HG03196 (cell line): ENCODE data around the gene DNAH5.

Experiments used
- ATAC-seq: cut with Tn5 transposase; IDR thresholded peaks from one replicate; pipeline ENCODE4 v1.9.1; 2021; ENCODE audit not compliant: unreplicated experiment

DNAH5 gene

DNA sequence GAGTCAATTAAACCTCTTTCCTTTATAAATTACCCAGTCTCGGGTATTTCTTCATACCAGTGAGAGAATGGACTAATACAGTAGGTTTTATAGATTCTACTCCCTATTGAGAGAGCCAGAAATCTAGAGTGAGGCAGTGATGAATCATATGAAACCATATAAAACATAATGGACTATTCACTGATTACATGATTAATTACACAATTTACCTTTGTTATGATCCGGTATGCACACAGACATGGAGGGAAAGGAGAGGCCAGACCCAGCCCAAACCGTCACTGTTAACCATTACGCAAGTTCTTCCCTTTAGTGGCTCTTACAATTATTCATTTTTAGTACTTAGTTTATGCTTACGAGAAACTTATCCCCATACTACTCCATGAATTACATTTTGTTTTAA is 205.0 kb downstream of the DNAH5 start:
- no peak for ATAC-seq

GRCh38 chr5:13735691-13736090 is 208.8 kb downstream of the DNAH5 start:
- no peak for ATAC-seq

DNA sequence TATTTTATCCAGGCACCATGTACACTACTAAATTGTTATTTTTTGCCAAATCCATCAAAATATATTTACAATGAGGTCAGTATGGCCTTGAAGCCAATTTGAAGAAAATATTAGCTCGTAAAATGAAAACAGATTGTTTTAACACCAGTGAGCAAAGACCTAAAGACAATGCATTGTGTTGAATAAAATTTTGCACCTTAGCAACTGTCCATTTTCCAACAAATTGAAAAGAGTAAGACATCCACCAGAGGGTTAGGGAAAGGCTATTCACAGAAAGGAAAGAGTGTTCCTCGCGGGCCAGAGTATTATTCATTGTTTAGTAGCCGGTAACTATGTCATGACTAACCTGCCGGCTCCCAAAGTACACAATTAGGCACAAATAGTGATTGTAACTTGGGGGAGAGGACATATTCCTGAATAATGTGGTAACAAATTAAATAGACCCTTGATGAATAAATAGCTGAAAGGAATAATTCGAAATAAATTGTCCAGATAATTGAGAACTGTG is 213.3 kb downstream of the DNAH5 start:
- ATAC-seq, result no peak

DNA sequence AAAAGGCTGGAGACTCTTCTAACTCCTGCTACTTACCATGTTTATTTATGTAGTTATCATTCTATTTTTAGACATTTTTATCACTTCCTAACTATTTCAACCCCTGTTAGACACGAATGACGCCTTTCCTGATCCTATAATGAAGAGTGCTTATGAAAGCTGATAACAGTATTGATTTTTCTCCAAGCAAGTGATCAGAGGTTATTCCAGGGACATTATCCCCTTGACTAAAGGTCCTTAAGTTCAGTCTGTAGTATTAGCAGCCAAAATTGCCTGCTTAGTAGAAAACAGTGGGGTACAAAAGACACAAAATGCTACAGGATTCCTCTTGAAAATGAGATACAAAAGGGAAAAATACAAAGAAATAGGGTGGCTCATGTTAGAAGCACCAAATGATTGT is 235.6 kb downstream of the DNAH5 start:
- ATAC-seq, result no peak

GRCh38 chr5:13708432-13708831 is 236.1 kb downstream of the DNAH5 start:
- ATAC-seq, result no peak

GRCh38 chr5:13704396-13704795 is 240.1 kb downstream of the DNAH5 start:
- ATAC-seq, result no peak

DNA sequence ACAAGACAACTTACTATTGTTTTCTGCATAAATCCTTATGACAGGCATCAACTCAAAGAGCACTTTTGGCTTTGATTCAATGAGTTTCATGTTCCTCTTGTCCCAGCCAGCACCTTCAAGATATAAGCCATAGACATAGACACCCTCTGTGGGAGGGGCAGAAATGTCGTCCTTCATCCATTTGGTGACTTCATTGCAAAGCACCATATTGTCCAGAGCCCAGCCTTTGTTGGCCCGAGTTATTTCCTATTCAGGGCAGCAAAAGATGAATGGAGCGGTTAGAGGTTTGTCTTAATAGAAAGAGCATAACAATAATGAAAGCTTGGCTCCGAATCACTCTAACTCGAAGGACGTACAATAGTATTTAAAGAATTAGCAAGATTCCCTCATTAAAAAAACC is 243.9 kb downstream of the DNAH5 start:
- ATAC-seq, result no peak

- ATAC-seq, result no peak
Observed at GRCh38 chr5:13698885-13699284, 245.6 kb downstream of the DNAH5 start.

DNA sequence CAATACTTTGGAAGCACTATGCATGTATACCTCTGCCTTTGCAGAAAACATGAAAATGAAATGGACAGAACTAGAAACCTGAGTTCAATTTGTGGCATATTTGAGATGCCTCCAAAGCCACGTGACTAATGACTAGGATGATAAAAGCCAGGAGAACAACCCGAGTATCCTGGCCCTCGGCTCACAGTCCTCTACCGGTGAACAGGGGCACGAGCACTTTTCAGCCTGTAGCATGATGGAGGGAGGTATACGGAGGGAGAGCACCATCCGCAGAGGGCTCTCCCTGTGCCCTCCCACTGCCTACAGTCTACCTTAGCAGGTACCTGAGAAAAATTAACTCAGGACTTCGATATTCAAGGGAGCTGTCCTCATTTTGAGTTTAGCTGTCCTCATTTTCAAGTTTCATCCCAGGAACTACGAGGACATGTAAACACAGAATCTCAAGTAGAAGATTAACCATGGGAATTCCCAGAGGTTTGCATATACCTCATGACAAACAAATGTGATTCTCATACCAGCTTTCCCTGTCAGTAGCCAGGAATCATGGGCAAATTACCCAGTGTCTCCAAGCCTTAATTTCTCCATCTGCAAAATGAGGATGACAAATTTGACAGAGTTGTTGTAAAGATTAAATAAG is 249.3 kb downstream of the DNAH5 start:
- no peak for ATAC-seq

DNA sequence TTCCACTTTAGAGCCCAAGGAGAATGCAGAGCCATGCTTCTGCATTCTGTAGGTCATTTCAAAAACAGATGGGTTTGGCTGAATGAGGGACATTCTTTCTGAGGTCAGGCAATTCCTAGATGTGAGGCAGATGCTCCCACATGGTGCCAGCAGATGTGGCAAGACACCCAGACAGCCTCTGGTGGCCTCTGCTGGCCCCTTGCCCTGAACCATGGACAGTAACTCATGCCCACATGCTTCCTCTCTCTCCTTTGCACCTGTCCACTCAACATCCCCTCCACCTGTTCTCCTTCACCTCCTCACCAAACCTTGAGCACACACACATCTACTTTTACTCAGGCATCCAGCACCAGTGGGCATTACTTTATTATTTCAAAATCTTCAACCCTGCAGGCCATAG is 252.3 kb downstream of the DNAH5 start:
- ATAC-seq, result no peak

DNA sequence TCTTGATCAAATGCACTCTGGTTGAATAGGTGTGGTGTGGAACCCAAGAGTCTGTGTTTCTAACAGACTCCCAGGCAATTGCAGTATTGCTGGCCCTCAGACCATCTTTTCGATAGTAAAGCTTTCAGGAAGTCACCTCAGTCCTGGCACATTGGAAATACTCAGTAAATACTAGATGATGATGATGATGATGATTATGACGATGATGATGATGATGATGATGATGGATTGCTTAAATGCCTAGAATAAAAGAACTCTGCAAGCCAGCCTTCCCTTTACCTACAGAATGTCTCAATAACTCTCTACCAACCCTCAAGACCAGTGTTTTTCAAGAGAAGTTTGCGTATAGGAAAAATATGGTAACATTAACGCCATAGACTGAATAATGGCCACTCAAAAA is 268.0 kb downstream of the DNAH5 start:
- no peak for ATAC-seq

- ATAC-seq, result no peak
Observed at GRCh38 chr5:13674391-13674790, 270.1 kb downstream of the DNAH5 start.

- no peak for ATAC-seq
Observed at GRCh38 chr5:13673511-13673910, 271.0 kb downstream of the DNAH5 start.

- ATAC-seq, result no peak
Observed at GRCh38 chr5:13664377-13664776, 280.1 kb downstream of the DNAH5 start.

- ATAC-seq, result no peak
Observed at GRCh38 chr5:13662626-13663025, 281.9 kb downstream of the DNAH5 start.

DNA sequence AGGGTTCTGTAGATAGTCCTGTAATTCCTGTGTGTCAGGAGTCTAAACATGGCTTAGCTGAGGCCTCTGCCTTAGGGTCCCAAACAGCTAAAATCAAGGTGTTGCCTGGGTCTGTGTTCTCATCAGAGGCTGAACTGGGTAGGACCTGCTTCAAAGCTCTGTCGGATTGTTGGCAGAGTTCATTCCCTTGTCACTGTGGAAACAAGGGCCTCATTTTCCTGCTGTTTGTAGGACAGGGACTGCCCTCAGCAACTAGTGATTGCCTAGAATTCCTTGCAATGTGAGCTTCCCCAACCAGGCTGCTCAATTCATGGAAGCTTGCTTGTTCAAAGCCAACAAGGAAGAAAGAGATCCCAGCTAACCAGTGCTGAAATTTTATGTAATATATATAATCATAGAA is 283.2 kb downstream of the DNAH5 start:
- no peak for ATAC-seq

GRCh38 chr5:13660072-13660471 is 284.4 kb downstream of the DNAH5 start:
- ATAC-seq, result no peak

DNA sequence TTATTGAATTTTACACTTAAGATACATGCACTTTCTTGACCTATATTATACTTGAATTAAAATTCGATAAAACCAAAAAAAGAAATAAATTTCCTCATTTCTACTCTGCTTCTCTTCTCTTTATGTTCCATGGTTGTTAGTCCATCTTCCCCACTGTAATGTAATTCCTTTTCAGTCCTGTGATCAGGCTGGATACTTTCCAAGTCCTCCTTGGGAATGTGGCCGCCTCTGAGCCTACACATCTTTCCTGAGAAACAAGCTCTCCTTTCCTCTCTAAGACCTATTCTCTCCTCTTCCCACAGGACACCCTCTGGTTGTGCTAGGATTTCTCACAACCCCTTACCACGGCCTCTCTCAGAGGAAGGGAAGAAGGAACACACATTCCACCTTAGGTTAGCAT is 285.1 kb downstream of the DNAH5 start:
- ATAC-seq, result no peak

- ATAC-seq, result no peak
Observed at GRCh38 chr5:13658761-13659160, 285.7 kb downstream of the DNAH5 start.

DNA sequence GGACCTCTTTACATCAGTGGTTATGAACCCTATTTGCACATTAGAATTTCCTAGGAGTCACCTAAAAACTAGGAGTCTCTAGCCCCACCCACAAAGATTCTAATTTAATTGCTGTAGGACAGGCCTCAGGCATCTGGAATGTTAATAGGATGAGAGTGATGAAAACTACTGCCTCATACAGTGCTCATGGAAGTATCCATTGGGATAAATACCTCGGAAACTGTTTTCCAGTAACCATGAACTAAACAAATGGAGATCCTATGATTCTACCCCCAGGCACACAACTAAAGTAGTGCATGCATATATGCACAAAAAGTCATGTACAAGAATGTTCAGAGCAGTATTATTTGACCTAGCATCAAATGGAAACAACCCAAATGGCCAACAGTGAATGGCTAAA is 286.3 kb downstream of the DNAH5 start:
- ATAC-seq, result no peak

GRCh38 chr5:13653709-13654108 is 290.8 kb downstream of the DNAH5 start:
- ATAC-seq, result no peak

DNA sequence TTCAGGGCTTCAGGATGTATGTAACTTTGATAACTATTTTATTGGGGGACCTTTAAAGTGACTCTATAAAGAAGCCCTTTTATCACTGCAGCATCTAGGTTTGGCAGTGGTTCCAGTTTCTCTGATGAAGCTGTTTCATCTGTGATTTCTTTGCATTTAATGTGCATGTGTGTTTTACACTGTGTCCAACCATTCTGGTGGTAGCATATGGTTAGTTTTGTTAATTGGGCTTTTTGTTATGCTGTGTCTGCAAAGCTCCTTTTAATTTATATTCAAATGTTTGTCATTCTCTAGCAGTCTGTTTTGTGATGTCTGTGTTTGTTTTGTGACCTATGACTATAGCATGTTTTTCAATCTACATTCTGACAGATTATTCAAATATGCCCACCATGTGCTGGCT is 294.8 kb downstream of the DNAH5 start:
- ATAC-seq, result no peak

GRCh38 chr5:13648822-13649221 is 295.7 kb downstream of the DNAH5 start:
- no peak for ATAC-seq
